Measurements from ENCODE around the gene HK1.

The HK1 gene

DNA sequence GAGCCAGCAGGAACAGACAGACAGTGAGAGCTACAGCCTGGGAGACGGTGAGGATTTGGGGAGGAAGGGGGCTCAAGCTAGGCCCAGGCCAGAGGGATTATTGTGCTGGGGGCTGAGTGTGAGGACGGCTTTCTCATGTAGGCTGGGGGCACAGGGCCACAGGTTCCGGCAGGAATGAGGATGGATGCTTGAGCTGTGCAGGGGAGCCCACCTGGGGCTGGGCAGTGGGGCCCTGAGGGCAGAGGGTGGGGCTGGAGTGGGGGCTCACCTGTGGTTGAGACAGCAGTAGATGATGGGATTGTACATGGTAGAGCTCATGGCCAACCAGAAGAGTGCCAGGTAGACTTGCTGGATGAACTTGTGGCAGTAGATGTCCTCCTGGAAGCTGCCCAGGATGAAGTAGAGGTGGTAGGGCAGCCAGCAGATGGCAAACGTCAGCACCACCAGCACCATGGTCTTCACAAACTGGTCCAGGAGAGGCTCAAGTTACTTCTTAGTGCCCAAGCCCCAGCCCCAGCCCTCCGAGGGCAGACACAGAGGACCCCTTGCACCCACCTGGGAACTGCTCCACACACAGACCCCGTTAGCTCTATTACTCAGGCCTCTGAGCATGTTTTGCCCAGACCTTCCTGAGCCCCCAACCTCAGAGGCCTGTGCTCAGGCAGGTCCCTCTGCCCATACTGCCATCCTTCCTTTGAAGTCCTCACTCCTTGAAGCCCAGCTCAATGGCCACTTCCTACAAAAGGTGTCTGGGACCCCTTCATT is 128.7 kb downstream of the HK1 start:
- DNase-seq (ENCODE audit: low spot score) = peak; percentile 56

DNA sequence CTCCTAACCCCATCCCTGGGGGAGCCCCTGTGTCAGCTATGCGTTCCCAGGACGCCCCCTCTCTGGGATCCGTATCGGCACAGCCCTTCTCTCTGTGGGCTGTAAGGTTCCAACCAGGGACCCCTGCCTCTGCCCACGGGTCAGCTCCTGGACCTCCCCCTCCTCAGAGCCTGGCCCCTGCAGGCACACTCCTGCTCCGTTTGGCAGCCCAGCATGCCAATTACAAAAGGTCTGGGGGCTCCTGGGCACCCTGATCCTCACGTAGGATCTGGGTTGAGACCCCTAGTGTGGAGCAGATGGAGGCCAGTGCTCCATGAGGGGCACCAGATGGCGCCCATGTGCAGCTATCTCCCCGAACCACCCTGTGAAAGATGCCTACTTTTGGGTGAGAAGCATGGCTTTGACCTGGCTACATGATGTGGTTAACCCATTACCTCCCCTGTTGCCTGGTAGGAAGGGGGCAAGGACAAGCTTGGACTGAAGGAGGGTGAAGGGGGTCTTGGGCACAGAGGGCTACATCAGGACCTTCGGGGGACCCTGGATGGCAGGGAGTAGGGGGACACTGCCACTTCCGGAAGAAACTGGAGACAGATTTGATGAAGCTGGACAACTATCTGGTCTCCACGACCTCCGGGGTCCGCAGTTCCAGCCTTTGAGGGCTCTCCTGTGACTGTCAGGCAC is 129.5 kb downstream of the HK1 start:
- peak; percentile 59 for DNase-seq (ENCODE audit: low spot score)

DNA sequence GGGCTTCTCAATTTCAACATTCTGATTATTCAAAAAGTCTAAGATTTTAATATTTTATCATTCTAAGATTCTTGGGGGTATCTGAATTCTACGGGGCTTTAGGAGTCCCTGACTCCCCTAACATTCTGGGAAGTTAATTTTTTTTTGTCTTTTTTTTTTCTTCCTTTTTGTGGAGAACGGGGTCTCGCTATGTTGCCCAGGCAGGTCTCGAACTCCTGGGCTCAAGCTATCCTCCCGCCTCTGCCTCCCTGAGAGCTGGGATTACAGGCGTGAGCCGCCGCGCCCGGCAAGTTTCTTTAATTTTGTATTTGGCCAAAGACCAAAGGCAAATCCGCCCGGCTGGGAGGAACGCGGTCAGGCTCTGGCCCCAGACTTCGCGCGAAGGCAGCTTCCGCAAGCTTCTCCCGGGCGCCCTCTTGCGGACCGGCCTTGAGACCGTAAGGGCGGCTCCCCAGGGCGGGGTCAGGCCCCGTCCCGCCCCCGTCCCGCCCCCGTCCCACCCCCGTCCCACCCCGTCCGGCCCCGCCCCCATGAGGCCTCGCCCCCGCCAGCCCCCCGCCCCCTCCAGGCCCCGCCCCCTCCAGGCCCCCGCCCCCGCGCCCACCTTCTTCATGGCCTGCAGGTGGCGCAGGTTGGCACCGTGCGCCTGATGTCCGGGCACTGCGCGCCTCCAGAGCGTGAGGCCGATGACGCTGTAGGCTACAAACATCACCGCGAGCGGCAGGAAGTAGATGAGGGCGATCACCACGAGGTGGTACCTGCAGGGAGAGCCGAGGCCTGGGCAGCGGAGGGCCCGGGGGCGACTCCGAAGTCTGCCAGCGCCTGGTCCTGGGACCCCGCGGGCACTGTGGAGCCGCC is 130.3 kb downstream of the HK1 start:
- DNase-seq (ENCODE audit: low spot score) = peak; percentile 93

GRCh38 chr10:69409176-69409495 is 130.8 kb downstream of the HK1 start:
- no peak for DNase-seq (ENCODE audit: low spot score)

DNA sequence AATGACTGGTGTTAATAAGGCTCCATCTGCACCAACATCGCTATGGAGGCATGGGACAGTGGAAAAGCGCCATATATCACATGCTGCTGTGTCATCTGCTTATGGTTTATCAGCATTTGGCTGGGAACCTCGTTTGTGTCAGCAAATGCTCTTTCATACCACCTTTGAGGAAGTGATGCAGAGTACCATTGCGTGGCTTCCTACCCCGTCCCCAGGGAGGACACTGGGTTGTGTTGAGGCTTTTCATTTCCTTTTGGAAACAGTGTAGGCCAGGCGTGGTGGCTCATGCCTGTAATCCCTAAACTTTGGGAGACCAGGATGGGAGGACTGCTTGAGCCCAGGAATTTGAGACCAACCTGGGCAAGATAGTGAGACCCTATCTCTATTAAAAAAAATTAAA is 131.7 kb downstream of the HK1 start:
- no peak for DNase-seq (ENCODE audit: low spot score)

- DNase-seq (ENCODE audit: low spot score) = no peak
Observed at GRCh38 chr10:69410487-69410886, 132.2 kb downstream of the HK1 start.

DNA sequence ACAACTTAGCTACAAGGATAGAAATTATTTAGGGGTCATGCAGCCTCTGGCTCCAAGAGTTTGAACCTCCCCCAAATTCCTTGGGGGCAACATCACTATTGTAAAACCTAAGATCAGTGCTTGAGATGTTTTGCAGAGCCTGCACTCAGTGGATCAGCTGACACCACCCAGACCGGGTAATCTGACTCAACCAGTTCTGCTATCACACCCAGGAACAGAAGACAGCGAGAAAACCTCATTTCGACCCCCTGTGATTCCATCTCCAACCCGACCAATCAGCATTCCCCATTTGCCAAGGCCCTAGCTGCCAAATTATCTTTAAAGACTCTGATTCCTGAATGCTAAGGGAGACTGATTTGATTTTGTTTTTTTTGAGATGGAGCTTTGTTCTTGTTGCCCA is 133.2 kb downstream of the HK1 start:
- no peak for DNase-seq (ENCODE audit: low spot score)

DNA sequence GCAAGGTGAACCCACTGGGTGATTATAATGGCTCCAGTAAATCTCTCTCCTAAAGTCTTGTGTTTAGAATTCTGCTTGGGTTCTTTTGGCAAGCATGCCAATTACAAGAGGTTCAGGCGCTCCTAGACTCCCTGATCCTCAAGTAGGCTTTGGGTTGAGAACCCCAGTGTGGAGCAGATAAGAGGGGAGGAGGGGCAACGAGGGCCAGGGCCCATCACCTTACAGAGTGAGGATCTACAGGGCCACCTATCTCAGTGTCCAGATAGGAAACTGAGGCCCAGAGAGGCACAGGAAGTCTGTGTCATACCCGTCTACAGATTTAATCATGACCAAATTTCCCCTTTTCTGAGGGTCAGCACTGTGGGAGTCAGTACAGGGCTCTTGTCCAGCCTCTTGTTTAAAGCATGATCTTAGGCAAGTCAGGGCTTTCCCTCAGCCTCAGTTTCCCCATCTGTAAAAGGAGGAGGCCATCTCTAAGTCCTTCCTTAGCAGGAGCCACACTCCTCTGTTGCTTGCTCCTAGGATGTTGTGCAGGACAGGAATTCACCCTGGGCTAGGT is 134.0 kb downstream of the HK1 start:
- no peak for DNase-seq (ENCODE audit: low spot score)

- peak; percentile 99 for DNase-seq (ENCODE audit: low spot score)
Observed at GRCh38 chr10:69413221-69413865, 135.0 kb downstream of the HK1 start.

DNA sequence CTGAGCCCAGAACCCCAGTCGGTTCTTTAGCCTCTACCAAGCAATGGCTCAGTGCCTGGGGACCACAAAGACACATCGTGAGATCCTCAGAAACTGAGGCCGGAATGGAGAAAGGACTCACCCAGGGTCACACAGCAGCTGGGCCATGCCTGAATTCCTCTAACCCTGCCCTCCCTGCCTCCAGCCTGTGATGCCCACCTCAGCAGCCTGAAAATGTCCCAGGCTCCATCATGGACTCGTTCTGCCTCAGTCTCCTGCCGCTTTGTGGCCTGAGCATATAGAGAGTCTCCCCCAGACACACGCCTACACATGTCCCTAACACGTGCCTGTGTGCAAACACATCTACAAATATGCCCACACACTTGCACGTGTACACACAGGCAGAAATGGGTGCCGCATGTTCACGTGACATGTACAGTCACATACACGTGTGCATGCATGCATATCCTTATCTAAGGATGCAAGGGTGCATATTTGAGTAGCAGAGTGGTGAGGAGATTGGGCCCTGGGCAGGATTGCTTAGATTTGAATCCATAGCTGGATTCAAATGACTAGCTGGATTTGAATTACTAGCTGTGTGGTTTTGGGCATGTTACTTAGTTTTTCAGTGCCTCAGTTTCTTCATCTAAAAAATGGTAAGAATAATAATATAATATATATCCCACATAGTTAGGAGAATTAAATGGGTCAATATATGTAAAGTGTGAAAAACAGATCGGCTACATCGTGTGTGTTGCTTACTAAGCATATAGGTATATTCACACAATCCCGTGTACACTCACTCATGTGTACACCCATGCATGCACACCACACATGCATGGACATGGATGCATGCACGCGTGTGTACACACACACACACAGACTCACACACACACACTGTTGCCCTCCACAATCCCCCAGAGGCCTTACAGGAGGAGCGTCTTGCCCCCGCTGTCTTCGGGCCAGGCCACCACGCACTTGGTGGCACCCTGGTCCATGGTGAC is 136.0 kb downstream of the HK1 start:
- DNase-seq (ENCODE audit: low spot score) = no peak

DNA sequence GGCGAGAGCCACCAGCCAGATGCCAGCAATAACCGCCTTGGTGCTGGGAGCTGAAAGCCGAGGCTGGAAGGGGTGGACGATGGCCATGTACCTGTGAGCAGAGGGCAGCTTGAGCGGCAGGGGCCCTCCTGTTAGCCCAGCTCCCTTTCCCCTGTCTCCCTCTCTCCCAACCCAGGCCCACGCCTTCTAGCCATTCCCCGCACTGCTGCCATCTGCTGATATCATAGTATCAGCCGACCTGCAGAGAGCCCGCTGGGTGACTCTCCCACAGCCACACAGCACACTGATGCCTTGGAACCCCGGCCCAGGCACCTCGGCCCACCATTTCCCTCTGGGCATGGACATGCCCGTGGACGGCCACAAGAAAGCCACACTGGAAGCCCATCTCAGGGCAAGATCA is 136.8 kb downstream of the HK1 start:
- no peak for DNase-seq (ENCODE audit: low spot score)

- DNase-seq (ENCODE audit: low spot score) = no peak
Observed at GRCh38 chr10:69415951-69416350, 137.7 kb downstream of the HK1 start.

DNA sequence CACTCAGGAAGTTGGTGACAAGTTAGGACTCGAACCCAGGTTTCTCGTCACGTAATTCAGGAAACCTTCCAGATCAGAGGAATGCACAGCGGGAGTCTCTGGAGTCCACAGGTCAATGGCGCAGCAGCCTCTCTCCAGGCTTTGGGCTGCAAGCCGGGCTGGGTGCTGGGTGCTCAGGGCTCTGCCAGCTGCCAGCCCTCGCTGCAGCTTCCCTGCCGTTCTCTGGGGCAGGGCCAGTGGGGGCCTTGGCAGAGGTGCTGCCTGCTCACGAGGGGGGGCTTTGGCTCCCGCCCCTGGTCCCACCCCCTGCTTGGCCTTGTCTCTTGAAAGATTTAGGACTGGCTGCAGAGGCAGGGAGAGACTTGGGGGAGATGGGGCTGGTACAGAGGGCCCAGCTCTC is 138.4 kb downstream of the HK1 start, which contains the start of gene TACR2:
Gene TACR2, minus strand, starts transcription at position 224 of the 400 bp plus-strand sequence. CDS start 595 bp downstream, outside the sequence.
- DNase-seq (ENCODE audit: low spot score) = no peak

- DNase-seq (ENCODE audit: low spot score) = no peak
Observed at GRCh38 chr10:69417542-69417941, 139.2 kb downstream of the HK1 start.

DNA sequence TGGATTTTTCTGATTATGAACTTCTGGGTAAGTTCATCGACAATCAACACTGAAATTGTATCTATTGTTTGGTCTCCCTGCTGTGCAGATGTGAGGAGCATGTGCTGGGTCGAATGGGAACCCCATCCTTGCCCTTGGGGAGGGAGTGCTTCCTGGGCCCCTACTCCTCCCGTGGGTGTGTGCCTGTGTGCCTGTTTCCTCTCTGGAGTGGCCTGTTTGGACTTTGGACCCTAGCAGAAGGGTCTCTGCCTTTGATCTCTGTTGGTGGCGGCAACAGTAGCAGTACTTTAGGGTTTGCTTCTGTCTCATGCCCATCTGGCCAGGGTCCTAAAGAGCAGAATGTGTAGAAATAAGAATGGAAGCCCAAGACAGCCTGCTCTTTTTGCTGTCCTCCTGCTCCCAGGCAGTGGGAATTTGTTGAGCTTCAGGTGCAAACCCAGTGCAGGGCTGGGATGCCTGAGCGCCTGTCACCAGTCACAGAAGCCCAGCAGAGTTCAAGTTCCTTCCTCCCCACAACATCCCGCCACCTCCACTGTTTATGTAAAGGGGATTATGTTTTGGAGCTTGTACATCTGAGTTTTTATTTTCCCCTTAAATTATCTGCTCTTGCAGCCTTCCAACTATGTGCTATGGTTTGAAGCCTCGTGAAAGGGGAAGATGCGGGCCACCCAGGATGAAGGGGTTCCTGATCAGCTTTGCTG is 139.9 kb downstream of the HK1 start:
- no peak for DNase-seq (ENCODE audit: low spot score)

DNA sequence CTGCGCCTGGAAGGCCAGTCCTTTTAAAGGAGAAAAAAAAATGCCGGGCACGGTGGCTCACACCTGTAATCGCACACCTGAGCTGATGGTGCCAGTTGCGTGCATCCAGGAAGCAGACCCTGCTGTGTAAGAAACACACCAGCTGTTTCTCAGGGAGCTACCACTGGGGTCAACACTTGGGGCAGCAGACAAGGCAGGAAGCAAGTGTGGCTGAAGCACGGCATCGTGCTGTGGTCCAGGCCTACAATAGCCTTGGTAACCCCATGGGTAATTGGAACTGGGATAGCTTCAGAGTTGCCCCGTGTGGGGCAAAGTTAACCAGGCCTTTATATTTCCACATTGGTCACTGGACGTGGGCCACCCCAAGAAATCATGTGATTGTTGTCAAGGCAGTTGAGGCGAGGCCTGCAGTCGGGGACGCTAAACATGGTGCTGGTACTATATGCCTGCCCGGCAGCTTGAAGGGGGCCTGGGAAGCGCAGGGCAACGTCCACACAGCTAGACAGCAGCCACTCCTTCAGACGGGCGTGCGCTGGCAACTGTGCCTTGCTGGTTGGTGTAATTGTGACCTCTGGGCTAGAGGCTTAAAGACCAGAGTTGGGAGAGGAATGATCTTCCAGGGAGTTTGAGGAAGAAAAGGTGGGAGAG is 140.9 kb downstream of the HK1 start:
- DNase-seq (ENCODE audit: low spot score) = no peak

DNA sequence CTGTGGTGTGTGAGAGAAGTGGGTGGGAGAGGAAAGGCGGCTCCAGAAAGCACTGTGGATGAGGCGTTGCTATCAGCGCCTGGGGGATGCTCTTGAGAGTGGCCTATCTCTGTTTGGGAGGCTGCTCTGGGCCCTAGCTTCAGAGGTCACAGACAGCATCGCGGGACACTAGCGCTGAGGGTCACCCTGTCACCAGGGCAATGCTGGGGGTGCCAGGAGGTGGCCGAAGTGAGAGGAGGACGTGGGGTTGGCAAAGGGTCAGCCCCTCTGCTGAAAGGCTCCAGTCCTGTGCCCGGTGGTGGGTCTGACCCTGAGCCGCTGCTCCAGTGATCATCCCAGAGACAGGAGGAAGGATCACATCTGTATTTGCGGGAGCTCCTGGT is 141.4 kb downstream of the HK1 start:
- DNase-seq (ENCODE audit: low spot score) = no peak

DNA sequence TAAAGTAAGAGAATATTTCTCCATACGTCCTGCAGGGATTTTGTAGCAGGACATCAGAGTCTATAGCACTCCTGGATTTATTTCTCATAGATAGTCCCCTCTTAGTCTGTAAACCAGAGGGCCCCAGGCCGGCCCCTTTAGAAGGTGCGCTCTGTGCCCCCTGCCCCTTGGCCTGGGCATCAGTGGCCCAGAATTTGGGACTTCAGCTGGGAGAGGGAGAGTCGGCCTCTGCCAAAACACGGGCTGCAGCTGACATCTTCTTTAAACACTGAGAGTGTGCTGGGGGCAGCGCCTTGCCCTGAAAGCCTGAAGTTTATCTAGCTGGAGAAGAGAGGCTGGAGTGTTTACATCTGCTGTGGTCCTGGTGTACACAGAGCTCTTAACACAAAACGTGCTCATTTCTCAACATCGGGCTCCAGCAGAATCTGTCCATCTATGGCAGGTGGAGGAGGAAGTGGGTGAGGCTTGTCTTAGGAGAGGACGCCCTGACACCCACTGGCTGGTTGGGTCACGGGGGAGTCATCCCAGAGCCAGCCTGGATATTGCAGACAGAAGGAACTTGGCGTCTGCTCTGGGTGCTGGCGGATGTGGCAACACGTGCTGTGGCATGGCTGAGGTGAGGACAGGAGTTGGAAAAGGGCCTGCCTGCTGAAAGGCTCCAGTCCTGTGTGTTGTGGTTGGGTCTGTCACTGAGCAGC is 143.5 kb downstream of the HK1 start:
- no peak for DNase-seq (ENCODE audit: low spot score)

DNA sequence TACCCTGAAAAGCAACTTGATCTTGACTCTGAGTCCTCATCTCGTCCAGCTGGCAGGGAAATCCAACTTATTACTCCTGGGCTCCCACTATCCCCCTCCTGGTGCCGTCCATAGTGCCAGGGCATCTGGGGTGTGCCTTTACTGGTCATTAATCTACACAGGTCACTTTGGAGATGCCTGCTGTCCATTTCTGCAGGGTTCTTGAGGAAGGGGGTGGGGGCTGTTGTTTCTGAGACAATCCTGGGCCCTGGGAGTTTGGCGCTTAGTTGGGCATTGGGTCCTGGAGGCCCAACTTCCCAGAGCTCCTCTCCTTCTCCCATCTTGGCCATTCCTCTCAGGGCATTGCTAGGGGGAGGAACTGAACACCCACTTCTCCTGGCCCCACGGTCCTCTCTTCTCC is 144.4 kb downstream of the HK1 start:
- DNase-seq (ENCODE audit: low spot score) = no peak
